ENCODE measurements around the gene NRG2.

NRG2 gene

GRCh38 chr5:139806726-139807646 is 236.1 kb downstream of the NRG2 start:
- no peak for DNase-seq

GRCh38 chr5:139806111-139806510 is 237.0 kb downstream of the NRG2 start:
- no peak for DNase-seq

- DNase-seq: no peak
These were observed 237.6 kb downstream of the NRG2 start for GRCh38 chr5:139805545-139805944.

- no peak for DNase-seq
These were observed 238.2 kb downstream of the NRG2 start for GRCh38 chr5:139804800-139805397.

GRCh38 chr5:139803978-139804377 is 239.1 kb downstream of the NRG2 start:
- DNase-seq: no peak

- DNase-seq: no peak
These were observed 243.7 kb downstream of the NRG2 start for GRCh38 chr5:139799359-139799758.

GRCh38 chr5:139798883-139799282 is 244.2 kb downstream of the NRG2 start:
- DNase-seq: no peak

- no peak for DNase-seq
These were observed 245.1 kb downstream of the NRG2 start for GRCh38 chr5:139797856-139798510.

GRCh38 chr5:139797335-139797734 is 245.8 kb downstream of the NRG2 start:
- DNase-seq: no peak
